HepG2 (cell line): ENCODE data around the gene PHF10. TPM values are rescaled to one million over a fixed set of nuclear protein-coding genes. Genes with fewer than 3 reads are reported as not detected.
"Not testable (repeated sequence)": the region's sequence is repeated elsewhere in the genome, so short reads cannot be mapped to it uniquely, and the experiment has no call there.

Experiments
- ATAC-seq: fragments of 200-7000 bp; cut with Tn5 transposase; 3 replicates; pipeline ENCODE4 v1.9.1; 2020; ENCODE audit warnings: mild to moderate bottlenecking, moderate library complexity
- BruUV-seq: library from RNA; stranded (reverse); fragments of 400-500 nt; replicated peaks from 2 replicates; lab custom pipeline; 2021; lab: Mats Ljungman, UMichigan
- CTCF ChIA-PET: fragments of 300-600 bp; formaldehyde crosslinking; extraction: SDS; loops from one replicate; lab custom pipeline; 2021; ENCODE audit warnings: low total read pairs, inconsistent platforms, low intra/inter-chr PET ratio; lab: Yijun Ruan, JAX
- POLR2A ChIA-PET: fragments of 350-600 bp; sonication (Branson Sonifier 250); formaldehyde crosslinking; loops from one replicate; lab custom pipeline; 2020; ENCODE audit warnings: antibody characterized with exemption, inconsistent platforms; lab: Yijun Ruan, JAX
- DNase-seq: peaks from one replicate; pipeline ENCODE4 v3.0.0-alpha.2; 2015; ENCODE audit warnings: low spot score
- FAIRE-seq: peaks from 3 replicates; lab custom pipeline; 2011; peaks lifted over from hg19 to GRCh38; lab: Jason Lieb, UNC
- H2AFZ ChIP-seq: one replicate; pipeline ENCODE4 v1.6.1; 2011; ENCODE audit warnings: low read length, inconsistent platforms
- H3K27ac ChIP-seq: fragments of 300-600 bp; 3 replicates; pipeline ENCODE4 v1.8.0; 2011; ENCODE audit warnings: mixed run types, mild to moderate bottlenecking, mixed read lengths, low read length, inconsistent platforms; ENCODE audit not compliant: insufficient read depth; ENCODE audit errors: extremely low read length
- H3K27me3 ChIP-seq, 2 experiments: fragments of 200-600 bp in 1 of 2; 2 replicates in 1 of 2; 3 replicates in 1 of 2; pipeline versions ENCODE4 v1.6.0 to v1.8.0; 2011; ENCODE audit warnings: low read length in 2 of 2, mild to moderate bottlenecking in 2 of 2, moderate library complexity in 2 of 2, inconsistent platforms in 1 of 2; ENCODE audit not compliant: insufficient read depth in 2 of 2, control insufficient read depth in 1 of 2
- H3K36me3 ChIP-seq, 2 experiments: fragments of 200-600 bp in 1 of 2; replicated peaks in 1 of 2; 2 replicates in 1 of 2; 3 replicates in 1 of 2; pipeline versions ENCODE4 v1.5.1 to v1.8.0; 2011; ENCODE audit warnings: low read length in 2 of 2, inconsistent platforms in 1 of 2; ENCODE audit not compliant: insufficient read depth in 2 of 2, control insufficient read depth in 1 of 2
- H3K4me1 ChIP-seq: 2 replicates; pipeline ENCODE4 v1.5.1; 2012; ENCODE audit warnings: low read length, inconsistent platforms; ENCODE audit not compliant: insufficient read depth
- H3K4me2 ChIP-seq: 2 replicates; pipeline ENCODE4 v1.6.0; 2011; ENCODE audit warnings: low read depth, low read length, inconsistent platforms
- H3K4me3 ChIP-seq, 3 experiments: fragments of 200-600 bp in 1 of 3; sonication (generic), shearing (Covaris generic) in 1 of 3; replicated peaks in 1 of 3; 2 replicates each; pipeline ENCODE4 v1.5.1; 2011 to 2016; ENCODE audit warnings: low read length in 3 of 3, inconsistent platforms in 2 of 3, low read depth in 2 of 3, mild to moderate bottlenecking in 2 of 3, control low read depth in 1 of 3, mixed read lengths in 1 of 3; ENCODE audit not compliant: insufficient read depth in 1 of 3
- H3K79me2 ChIP-seq: one replicate; pipeline ENCODE4 v1.6.1; 2011; ENCODE audit warnings: low read length, inconsistent platforms; ENCODE audit not compliant: insufficient read depth
- H3K9ac ChIP-seq: 2 replicates; pipeline ENCODE4 v1.6.0; 2011; ENCODE audit warnings: mild to moderate bottlenecking, low read depth, low read length, inconsistent platforms; ENCODE audit not compliant: insufficient read depth
- H3K9me3 ChIP-seq: 2 replicates; pipeline ENCODE4 v1.5.1; 2012; ENCODE audit warnings: mild to moderate bottlenecking, low read length
- H4K20me1 ChIP-seq: 2 replicates; pipeline ENCODE4 v1.6.0; 2011; ENCODE audit warnings: inconsistent platforms, mild to moderate bottlenecking, low read length, moderate library complexity; ENCODE audit not compliant: insufficient read depth
- AHR ChIP-seq: IDR thresholded peaks from 2 replicates; pipeline ENCODE4 v1.6.1; 2018; ENCODE audit warnings: missing genetic modification reagents, missing compliant biosample characterization
- ARHGAP35 ChIP-seq: sonication (generic); formaldehyde crosslinking; IDR thresholded peaks from 2 replicates; pipeline ENCODE4 v1.9.0; 2022; ENCODE audit warnings: mild to moderate bottlenecking, inconsistent platforms, moderate library complexity, missing genetic modification reagents, borderline replicate concordance
- CBX5 ChIP-seq: sonication (generic); formaldehyde crosslinking; IDR thresholded peaks from 2 replicates; pipeline ENCODE4 v1.4.0; 2020; ENCODE audit warnings: missing genetic modification reagents, borderline replicate concordance
- IRF2 ChIP-seq: IDR thresholded peaks from 2 replicates; pipeline ENCODE4 v1.6.1; 2018; ENCODE audit warnings: missing genetic modification reagents, missing compliant biosample characterization
- PCBP2 ChIP-seq: fragments of 200-400 bp; formaldehyde crosslinking; optimal IDR thresholded peaks from 2 replicates; pipeline ENCODE3; 2018; ENCODE audit warnings: low read length, low read depth; ENCODE audit not compliant: poor library complexity, severe bottlenecking
- RXRB ChIP-seq: IDR thresholded peaks from 2 replicates; pipeline ENCODE4 v1.6.1; 2016; ENCODE audit warnings: borderline replicate concordance, missing genetic modification reagents, missing compliant biosample characterization
- SATB2 ChIP-seq: sonication (generic); formaldehyde crosslinking; IDR thresholded peaks from 2 replicates; pipeline ENCODE4 v1.5.0; 2020; ENCODE audit warnings: missing genetic modification reagents
- SOX6 ChIP-seq, 2 experiments: fragments of 450-650 bp in 1 of 2; sonication (generic) in 1 of 2; formaldehyde crosslinking in 1 of 2; IDR thresholded peaks; 2 replicates each; pipeline versions ENCODE4 v1.4.0 to v1.6.1; 2017 to 2020; ENCODE audit warnings: antibody characterized with exemption in 1 of 2, mild to moderate bottlenecking in 1 of 2, missing genetic modification reagents in 1 of 2
- THAP11 ChIP-seq: IDR thresholded peaks from 2 replicates; pipeline ENCODE4 v1.6.1; 2016; ENCODE audit warnings: missing biosample characterization, missing genetic modification reagents
- ZMYM4 ChIP-seq: sonication (generic); formaldehyde crosslinking; IDR thresholded peaks from 2 replicates; pipeline ENCODE4 v1.8.1; 2023; ENCODE audit warnings: mild to moderate bottlenecking, missing genetic modification reagents
- ZNF331 ChIP-seq: sonication (generic); formaldehyde crosslinking; IDR thresholded peaks from 2 replicates; pipeline ENCODE4 v1.4.0; 2020; ENCODE audit warnings: missing genetic modification reagents
- ZNF788 ChIP-seq: sonication (generic); formaldehyde crosslinking; IDR thresholded peaks from 2 replicates; pipeline ENCODE4 v1.5.0; 2020; ENCODE audit warnings: mild to moderate bottlenecking, missing genetic modification reagents, borderline replicate concordance
- WGBS: methylation state at CpG from one replicate; pipeline ENCODE4 v1.1.6; 2017; ENCODE audit warnings: low lambda C conversion rate; 5-methylcytosine and 5-hydroxymethylcytosine counted together
- in situ Hi-C: cut with HindIII; loops from 2 replicates; pipeline ENCODE4 v1.10.0; 2017; ENCODE audit warnings: low pct_unique_long_range_greater_than_20kb; ENCODE audit not compliant: extremely low pct_ligation_motif_present
- intact Hi-C: fragments of 100-400 bp; cut with micrococcal nuclease; formaldehyde crosslinking; loops from one replicate; pipeline ENCODE4 v1.10.0; 2022; ENCODE audit not compliant: unreplicated experiment
- polyA plus RNA-seq, 8 experiments: library from polyadenylated mRNA; depleted of rRNA in 3 of 8; stranded (reverse) in 7 of 8; unstranded in 1 of 8; fragments of >200 nt; fragmentation: Illumina TruSeq in 4 of 8; extraction: Trizol in 4 of 8; gene quantifications; 2 replicates each; pipeline versions ENCODE4 v1.2.1 to v1.2.3, GENCODE V29; 2011 to 2016; ENCODE audit warnings: low read depth in 4 of 8, missing spikeins in 1 of 8, mixed read lengths in 1 of 8; ENCODE audit not compliant: insufficient read depth in 1 of 8
- total RNA-seq, 5 experiments: library from RNA; depleted of rRNA; stranded (reverse); fragments of >200 nt; fragmentation: Illumina TruSeq; extraction: Trizol; gene quantifications; 2 replicates each; pipeline ENCODE4 v1.2.3, GENCODE V29; 2016; ENCODE audit warnings: low read depth in 1 of 5
- TF ChIP-seq, protein P1 (sequence below): IDR thresholded peaks from 2 replicates; pipeline ENCODE4 v1.4.0; 2020; ENCODE audit warnings: mild to moderate bottlenecking, missing genetic modification reagents

PHF10 gene
- total and polyA plus RNA-seq, 2 of the 13 experiments (the other 11 are each of a cell fraction or from before 2014, with no cell fraction given): 42.1 to 84.1 TPM

DNA sequence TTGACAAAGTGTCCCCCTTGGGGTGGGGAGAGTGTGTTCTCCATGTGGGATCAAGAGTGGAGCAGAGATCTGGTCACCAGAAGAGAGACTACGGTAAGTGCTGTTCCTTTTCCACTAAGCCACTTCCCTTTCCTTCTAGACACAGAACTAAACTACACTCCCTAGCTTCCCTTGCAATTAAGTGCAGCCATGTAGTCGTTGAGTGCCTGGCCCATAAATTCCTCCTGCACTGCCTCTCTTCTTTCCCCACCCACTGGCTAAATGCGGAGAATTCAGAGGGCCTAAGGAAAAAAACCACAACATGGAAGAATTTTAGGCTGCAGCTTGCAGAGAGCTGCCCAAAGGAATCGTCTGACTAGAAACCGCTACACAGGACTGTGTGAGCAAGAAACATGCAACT, 24.0 kb downstream of the PHF10 start:
- no TSS peak for BruUV-seq
- peak overlapping the region; percentile 74 for H3K4me2 ChIP-seq
- intact Hi-C loops: loop anchor here (5.0 to 10.0 kb wide), 3 partner anchors 607 to 852 kb away; partner anchors contain the start of genes FAM120B, PSMB1 and TBP
- H3K4me1 ChIP-seq: peaks cover 38% of the 10 kb centered on the region
- CTCF ChIA-PET: no interaction called here
- peaks cover 1 to 4% of the 10 kb centered on the region in 2 experiments; a peak in 3 of 5 replicates for H3K36me3 ChIP-seq
- peak overlapping the region; percentile 99 for H3K9ac ChIP-seq
- POLR2A ChIA-PET: interaction anchor here (7.6 kb wide), 1 partner anchor 23 kb away, joined by 81 read pairs; the partner anchor contains the start of gene PHF10
- DNase-seq (no peak), FAIRE-seq (no peak), ATAC-seq (no peak)
- H3K27me3 ChIP-seq: no peaks in the 10 kb centered on the region; a peak in 1 of 5 replicates
- H4K20me1 ChIP-seq: peaks cover 21% of the 10 kb centered on the region
- H3K9me3 ChIP-seq: no peaks in the 10 kb centered on the region
- H3K4me3 ChIP-seq: peak overlapping the region in 2 of 3 experiments; percentile 87 to 98; a peak in 3 of 6 replicates
- no peak overlapping the region for H2AFZ ChIP-seq
- WGBS: 73% methylated on average over 5 of the region's 5 CpGs
- in situ Hi-C loops: no loop called here
- peaks cover 58% of the 10 kb centered on the region for H3K79me2 ChIP-seq
- H3K27ac ChIP-seq: no peak overlapping the region
- no peak for TF ChIP-seq PCBP2
- no peak for TF ChIP-seq RXRB (CRISPR knock-in tag)
- no peak for TF ChIP-seq ZNF331
- TF ChIP-seq SATB2 (CRISPR knock-in tag): no peak
- TF ChIP-seq ARHGAP35 (CRISPR knock-in tag): no peak

DNA sequence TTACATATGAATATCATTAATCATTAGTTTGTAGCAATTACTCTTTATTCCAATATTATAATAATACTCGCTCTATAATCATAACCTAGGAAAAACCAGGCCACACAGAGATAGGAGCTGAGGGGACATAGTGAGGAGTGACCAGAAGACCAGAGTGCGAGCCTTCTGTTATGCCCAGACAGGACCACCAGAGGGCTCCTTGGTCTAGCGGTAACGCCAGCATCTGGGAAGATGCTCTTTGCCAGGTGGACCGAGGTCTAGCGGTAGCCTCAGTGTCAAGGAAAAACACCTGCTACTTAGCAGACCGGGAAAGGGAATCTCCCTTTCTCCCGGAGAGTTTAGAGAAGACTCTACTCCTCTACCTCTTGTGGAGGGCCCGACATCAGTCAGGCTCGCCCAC, 27.2 kb downstream of the PHF10 start:
- not testable (repeated sequence) for H3K27ac ChIP-seq; H4K20me1 ChIP-seq; H2AFZ ChIP-seq; H3K9ac ChIP-seq; H3K4me2 ChIP-seq; H3K36me3 ChIP-seq; BruUV-seq; H3K27me3 ChIP-seq; H3K4me3 ChIP-seq; ATAC-seq; H3K9me3 ChIP-seq; TF ChIP-seq SOX6 (IDR thresholded peaks at IDR 0.05)
- CTCF ChIA-PET: interaction anchor here (0.7 kb wide), 1 partner anchor 833 kb away, joined by 3 read pairs; no protein-coding TSS in a partner anchor
- 78% methylated on average over 9 of the region's 10 CpGs for WGBS
- DNase-seq (peak; percentile 26), FAIRE-seq (peak; percentile 43)
- POLR2A ChIA-PET: interaction anchor here (0.9 to 2.2 kb wide), 2 partner anchors 55 to 93 kb away, joined by 4 to 6 read pairs; partner anchors contain the start of genes DYNLT2 and ERMARD
- Histone ChIP-seq H3K4me1 (peaks cover 16% of the 10 kb centered on the region), H3K79me2 (peaks cover 36% of the 10 kb centered on the region)
- intact Hi-C loops (loop anchor here (2.0 kb wide), 1 partner anchor 94 kb away; no protein-coding TSS in a partner anchor), in situ Hi-C loops (loop anchor here (25.0 kb wide), 1 partner anchor 735 kb away; no protein-coding TSS in a partner anchor)
- TF ChIP-seq, protein P1, sequence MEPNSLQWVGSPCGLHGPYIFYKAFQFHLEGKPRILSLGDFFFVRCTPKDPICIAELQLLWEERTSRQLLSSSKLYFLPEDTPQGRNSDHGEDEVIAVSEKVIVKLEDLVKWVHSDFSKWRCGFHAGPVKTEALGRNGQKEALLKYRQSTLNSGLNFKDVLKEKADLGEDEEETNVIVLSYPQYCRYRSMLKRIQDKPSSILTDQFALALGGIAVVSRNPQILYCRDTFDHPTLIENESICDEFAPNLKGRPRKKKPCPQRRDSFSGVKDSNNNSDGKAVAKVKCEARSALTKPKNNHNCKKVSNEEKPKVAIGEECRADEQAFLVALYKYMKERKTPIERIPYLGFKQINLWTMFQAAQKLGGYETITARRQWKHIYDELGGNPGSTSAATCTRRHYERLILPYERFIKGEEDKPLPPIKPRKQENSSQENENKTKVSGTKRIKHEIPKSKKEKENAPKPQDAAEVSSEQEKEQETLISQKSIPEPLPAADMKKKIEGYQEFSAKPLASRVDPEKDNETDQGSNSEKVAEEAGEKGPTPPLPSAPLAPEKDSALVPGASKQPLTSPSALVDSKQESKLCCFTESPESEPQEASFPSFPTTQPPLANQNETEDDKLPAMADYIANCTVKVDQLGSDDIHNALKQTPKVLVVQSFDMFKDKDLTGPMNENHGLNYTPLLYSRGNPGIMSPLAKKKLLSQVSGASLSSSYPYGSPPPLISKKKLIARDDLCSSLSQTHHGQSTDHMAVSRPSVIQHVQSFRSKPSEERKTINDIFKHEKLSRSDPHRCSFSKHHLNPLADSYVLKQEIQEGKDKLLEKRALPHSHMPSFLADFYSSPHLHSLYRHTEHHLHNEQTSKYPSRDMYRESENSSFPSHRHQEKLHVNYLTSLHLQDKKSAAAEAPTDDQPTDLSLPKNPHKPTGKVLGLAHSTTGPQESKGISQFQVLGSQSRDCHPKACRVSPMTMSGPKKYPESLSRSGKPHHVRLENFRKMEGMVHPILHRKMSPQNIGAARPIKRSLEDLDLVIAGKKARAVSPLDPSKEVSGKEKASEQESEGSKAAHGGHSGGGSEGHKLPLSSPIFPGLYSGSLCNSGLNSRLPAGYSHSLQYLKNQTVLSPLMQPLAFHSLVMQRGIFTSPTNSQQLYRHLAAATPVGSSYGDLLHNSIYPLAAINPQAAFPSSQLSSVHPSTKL (CRISPR knock-in tag): 0 out of 2 replicates have a peak, but pooled peaks have one; percentile 23
- TF ChIP-seq ZMYM4 (CRISPR knock-in tag) (peak; percentile 43), IRF2 (0 out of 2 replicates have a peak, but pooled peaks have one; percentile 26), ZNF788 (CRISPR knock-in tag) (0 out of 2 replicates have a peak, but pooled peaks have one; percentile 44), SOX6 (CRISPR knock-in tag; IDR thresholded peaks at IDR 0.05) (0 out of 2 replicates have a peak, but pooled peaks have one; percentile 11), AHR (0 out of 2 replicates have a peak, but pooled peaks have one; percentile 36), THAP11 (CRISPR knock-in tag) (0 out of 2 replicates have a peak, but pooled peaks have one; percentile 21), CBX5 (CRISPR knock-in tag) (peak; percentile 55; the same call in 1 of the 2 replicates)
